DLD1 (cell line): ENCODE results near the gene NR6A1.
"Not testable (repeated sequence)": the region's sequence is repeated elsewhere in the genome, so short reads cannot be mapped to it uniquely, and the experiment has no call there.

Experiments
- in situ Hi-C: cut with HindIII; loops from 2 replicates; pipeline ENCODE4 v1.10.0; 2017; ENCODE audit warnings: low sequenced_read_pairs

NR6A1 gene

DNA sequence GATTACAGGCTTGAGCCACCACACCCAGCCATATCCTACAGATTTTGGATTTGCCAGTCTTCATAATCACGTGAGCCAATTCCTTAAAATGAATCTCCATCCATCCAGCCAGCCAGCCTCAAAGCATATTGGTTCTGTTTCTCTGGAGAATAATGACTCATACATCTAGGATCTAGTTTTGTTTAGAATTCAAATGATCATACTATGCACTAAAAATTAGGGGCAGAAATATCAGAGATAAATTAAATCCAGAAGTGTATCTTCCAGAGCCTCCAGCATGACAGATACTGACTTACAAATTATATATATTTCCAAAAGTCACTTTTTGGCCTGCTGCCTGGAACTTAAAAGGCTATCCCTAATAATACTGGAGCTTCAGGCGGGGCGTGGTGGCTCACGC, 144.8 kb downstream of the NR6A1 start:
- in situ Hi-C loops, result no loop called here

DNA sequence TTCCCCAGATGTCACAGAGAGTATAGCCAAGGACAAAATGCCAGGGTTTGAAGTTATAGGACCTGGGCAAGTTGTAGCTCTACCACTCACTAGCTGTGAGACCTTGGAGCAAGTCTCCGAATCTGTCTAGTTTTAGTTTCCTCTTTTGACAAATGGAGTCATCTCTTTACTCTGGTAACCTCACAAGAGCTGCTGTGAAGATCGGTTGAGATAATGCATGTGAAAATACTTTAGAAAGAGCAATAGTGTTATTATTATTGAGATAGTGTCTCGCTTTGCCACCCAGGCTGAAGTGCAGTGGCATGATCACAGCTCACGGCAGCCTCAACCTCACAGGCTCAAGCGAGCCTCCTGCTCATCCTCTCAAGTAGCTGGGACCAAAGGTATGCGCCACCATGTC, 146.0 kb downstream of the NR6A1 start:
- in situ Hi-C loops, result no loop called here

DNA sequence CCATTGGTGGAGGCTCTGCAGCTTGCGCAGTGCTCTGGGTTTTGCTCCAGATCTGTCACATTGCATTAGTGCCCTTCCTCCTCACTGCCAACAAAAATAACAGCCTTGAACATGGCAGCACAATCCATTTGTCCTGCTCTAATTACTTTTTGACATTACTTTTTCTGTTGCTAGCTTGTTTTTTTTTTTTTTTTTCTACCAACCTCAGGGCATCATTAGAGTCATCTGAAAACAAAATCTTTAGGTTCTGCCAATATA, 146.4 kb downstream of the NR6A1 start:
- in situ Hi-C loops, result no loop called here

DNA sequence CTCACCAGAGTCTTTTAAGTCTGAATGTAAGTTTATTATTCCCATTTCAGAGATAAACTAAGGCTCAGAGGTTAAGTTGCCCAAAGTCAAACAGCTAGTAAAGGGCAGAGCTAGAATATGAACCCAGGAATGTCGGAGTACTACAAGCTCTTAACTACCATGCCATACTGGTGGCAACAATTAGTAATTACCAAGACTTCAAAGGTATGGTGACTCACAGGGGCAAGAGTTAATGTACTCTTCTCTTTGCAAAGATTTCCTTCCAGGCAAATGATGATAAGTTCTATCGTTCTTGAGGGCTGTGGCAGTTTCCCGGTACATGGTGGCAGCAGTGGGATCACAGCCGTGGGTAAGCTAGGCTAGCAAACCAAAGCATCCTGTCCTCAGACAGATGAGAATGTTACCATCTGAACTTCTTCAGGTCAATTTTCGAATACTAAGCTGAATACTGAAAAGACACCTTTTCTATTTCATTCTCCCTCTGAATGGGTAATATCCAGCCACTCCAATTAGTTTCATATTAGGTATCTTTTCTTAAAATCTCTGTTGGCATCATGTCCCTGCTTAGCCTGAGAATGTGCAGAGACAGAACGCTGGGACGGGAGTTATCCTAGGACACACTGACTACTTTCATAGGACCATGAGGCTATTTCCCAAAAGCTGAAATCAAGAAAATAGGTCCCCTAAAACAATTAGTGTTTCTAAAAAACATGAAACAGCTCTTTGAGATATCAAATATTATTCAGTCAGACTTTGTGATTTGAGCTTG, 147.0 kb downstream of the NR6A1 start:
- in situ Hi-C loops, result no loop called here

DNA sequence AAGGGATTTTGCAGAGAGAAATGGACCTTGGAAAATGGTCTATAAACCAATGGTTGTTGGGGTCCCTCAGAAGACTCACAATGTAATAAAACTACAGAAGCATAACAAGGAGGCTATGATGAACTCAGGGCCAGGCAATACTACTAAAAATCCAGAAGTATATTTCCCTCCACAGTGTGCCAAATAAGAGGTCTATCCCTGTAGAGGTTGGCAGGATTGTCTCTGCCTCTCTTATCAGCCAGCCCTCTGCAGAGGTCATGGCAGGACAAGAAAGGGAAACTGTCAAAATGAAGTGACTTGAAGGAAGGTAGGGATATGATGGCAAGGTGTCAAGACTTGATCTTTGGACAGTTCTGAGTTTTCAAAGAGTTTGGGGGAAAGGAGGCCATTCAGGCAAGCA, 148.2 kb downstream of the NR6A1 start:
- in situ Hi-C loops, result no loop called here

DNA sequence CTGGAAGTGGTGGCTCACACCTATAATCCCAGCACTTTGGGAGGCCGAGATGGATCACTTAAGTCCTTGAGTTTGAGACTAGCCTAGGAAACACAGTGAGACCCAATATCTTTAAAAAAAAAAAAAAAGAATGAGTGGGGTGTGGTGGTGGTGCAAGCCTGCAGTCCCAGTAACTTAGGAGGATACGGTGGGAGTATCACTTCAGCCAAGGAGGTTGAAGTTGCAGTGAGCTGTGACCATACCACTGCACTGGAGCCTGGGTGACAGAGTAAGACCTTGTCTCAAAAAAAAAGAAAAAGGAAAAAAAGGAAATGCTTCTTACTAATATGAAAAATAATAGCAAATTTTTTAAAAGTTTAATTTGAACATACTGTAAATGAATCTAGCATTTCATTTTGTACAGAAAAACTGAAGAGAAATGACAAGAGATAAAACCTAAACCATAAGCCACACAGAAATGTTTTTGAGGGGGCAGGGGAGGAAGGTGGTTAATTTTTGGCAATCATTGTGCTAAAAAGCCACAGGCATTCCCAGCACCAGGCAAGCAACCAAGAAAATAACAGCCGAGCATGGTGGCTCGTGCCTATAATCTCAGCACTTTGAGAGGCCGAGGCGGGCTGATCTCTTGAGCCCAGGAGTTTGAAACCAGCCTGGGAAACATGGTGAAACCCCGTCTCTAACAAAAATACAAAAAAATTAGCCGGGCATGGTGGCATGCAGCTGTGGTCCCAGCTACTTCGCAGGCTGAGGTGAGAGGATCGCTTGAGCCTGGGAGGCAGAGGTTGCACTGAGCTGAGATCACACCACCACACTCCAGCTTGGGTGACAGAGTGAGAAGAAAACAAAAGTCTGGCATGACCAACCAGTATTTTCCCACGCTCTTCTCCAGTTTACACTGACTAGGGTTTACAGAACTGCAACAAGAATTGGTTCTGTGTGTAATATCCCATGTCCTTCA, 149.5 kb downstream of the NR6A1 start:
- in situ Hi-C loops, result no loop called here

DNA sequence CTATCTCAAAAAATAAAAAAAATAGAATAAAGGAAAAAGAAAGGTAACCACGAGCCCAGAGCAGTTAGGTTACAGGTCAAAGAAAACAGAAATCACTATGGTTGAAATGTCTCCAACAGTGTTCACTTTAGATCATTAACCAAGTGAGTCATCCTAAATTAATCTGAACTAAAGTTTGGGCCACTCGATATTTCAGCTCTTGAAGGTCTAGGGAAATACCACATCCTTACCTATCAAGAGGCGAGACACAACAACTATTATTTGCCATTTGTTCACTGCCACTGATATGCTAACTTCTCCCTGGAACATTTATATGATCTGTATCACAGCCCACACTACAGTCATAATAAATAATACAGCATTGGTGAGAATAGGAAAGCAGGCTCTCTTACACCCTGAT, 152.6 kb downstream of the NR6A1 start:
- in situ Hi-C loops, result no loop called here

DNA sequence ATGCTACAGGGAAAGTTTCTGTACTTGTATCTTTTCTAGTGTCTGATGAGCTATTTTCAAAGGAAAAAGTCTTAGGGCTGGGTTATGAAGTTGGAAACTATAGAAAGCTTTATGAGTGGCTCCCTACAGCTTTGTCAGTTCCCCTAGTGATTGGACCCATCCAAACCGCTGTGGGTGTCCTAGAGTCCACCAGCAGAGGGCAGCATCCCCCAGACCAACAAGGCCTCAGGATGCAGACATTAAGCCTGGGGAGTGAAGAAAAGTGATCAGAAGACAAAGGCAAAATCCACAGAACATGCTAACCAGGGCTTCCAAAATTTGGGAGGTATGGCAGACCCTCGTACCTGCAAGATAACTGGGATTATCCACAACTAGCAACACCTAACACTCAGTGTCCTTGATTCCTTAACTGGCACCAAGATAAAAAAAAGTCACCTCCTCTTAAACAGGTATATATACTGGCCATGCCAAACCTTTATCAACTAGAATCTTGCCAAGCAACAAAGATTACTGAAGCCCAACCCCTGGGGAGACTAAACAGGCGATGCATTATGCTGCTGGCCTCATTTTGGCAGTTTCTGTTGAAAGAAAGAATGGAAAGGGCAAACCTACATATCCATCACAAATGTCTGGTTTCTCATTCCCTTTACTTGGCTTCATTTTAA, 153.5 kb downstream of the NR6A1 start:
- in situ Hi-C loops, result no loop called here

DNA sequence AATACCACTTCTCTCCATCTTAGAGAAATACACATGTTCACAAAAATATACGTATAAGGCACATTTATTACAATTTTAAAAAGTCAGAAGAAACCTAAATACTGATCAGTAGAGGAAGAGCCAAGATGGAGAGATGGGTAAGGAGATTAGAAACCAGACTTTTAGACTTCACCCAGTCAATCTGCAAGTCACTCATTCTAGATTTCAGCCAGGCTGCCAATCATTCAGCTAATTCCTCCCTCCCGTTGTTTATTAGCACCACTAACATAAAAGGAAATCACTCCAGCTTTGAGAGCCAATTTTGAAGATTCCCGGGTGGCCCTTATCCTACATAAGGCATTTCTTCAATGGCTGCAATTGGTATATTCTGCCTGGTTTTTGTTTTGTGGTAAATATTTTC, 154.2 kb downstream of the NR6A1 start:
- in situ Hi-C loops, result no loop called here

DNA sequence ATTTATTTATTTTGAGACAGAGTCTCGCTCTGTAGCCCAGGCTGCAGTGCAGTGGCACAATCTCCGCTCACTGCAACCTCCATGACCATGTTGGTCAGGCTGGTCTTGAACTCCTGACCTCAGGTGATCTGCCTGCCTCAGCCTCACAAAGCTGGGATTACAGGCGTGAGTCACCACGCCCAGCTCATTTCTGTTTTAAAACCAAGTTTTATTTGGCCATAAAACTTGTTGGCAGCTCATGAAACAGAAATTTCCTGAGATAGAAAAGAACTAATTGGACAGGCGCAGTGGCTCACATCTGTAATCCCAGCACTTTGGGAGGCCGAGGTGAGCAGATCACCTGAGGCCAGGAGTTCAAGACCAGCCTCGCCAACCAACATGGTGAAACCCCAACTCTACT, 155.3 kb downstream of the NR6A1 start:
- in situ Hi-C loops, result not testable (repeated sequence)

DNA sequence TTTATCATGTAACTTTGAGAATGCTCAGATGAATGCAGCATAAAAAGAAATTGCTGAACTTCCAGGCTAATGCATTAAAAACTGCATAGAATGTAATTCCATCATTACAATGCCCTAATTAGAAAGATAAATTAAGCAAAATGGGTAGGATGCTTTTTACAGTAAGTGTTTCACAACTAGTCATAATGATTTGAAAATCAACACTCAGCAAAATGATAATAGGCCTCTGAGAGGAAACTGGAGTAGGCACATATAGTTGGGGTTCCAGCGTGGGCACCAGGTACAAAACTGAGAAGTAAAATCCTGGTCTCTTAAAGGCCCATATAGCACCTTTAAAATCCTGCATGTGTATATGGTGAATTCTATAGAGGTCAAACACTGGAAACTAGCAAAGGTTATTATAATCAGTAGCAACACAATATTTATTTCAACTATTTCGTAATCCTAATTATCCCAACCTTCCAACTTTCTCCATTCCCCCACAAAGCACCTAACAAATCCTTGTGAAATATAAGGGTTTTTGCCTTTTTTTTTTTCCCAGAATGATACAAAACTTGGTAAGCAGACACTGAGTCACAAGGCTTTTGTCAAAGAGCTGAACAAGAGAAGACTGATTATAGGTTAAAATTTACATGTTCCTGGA, 155.9 kb downstream of the NR6A1 start:
- in situ Hi-C loops, result no loop called here

DNA sequence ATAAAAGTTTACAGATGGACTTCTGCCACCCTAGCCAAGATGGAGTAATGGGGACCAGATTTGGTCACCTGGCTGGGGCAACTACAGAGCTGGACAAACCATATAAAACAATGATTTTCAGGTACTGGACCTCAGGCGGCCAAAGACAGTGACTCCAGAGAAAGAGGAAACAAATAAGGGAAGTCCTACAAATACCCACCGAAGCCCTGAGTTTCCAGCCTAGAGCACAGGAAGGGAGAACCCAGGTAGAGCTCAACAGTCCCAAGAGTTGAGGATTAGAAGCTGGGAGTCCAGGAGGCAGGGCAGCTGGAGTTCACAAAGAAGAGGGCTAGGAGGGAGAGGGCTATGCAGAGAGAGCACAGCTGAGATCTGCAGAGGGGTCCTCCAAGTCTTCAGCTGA, 157.3 kb downstream of the NR6A1 start:
- in situ Hi-C loops, result no loop called here

DNA sequence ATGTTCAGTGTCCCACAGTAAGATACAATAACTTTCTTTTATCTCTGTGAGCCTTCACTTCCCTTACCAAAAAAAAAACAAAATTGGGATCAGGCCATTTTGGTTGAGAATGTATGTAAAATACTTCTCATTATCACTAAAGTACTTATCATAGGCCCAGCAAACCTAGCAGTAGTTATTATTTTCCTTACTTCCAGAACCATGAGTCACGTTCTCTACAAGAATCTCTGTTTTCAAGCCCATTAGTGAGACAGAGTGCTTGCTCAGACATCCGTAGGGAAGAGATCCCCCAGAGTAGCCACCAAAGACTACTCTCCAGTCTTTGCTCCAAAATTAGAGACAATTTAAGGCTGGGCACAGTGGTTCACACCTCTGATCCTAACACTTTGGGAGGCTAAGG, 160.0 kb downstream of the NR6A1 start:
- in situ Hi-C loops, result no loop called here

DNA sequence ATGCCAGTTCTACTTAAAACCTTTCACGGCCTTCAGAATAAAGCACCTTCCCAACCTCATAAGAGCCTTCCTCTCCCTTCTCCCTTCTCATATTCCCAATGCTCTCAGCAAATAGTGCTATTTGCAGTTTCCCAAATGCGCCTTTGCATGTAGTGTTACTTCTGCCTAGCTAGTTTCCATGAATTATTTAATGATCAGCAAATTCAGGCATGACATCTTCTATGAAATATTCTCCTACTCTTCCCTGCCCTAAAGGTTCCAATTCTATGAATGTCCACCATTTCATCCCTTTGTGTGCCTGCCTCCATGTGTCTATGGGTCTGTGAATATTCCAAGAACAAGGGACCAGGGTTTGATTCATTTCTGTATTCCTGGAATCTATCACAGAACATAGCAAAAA, 165.1 kb downstream of the NR6A1 start:
- in situ Hi-C loops, result no loop called here

DNA sequence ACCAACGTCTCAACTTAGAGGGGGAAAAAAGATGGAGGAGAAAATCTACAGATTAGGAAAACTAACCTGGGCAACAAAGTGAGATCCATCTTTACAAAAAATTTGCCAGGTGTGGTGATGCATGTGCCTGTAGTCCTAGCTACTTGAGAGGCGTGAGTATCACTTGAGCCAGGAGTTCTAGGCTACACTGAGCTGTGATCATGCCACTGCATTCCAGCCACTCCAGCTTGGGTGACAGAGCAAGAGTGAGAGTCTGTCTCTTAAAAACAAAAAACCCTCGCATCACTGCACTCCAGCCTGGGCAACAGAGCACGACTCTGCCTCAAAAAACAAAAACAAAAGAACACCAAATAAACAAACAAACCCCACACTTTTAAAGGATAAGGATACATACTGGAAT, 165.9 kb downstream of the NR6A1 start:
- in situ Hi-C loops, result no loop called here

DNA sequence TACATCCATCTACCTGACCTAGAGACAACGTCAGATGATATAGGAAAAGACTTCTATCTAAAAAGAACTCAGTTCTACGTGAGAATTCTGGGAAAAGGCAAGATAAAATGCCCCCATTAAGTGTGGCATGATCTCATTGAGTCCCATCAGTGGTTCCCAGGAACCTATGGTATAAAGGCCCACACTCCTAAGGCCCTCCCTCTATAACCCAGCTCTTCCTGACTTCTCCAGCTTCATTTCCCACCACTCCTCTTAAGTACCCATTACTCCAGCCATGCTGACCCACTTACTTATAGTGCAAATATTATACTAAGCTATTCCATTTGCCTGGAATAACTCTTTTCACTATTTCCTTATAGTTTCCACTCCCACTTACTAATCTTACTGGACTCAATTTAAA, 168.5 kb downstream of the NR6A1 start:
- in situ Hi-C loops, result no loop called here

DNA sequence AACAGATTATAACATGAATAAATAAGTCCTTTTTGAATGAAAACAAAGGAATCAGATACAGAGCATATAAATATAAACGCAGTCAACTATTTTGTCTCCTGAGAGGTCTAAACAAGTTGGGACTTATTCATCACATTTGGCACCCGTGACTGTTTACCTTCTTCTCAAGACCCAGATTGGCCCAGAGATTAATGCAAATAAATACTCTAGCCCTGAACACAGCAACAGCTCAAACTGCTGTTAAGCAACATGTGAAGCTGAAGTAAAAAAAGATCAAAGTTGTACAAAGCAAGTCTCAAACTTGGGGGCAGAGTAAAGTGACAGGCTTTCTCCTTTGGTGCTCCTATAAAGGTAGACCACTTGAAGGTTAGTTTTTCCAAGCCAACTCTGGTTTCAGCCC, 168.9 kb downstream of the NR6A1 start:
- in situ Hi-C loops, result no loop called here

DNA sequence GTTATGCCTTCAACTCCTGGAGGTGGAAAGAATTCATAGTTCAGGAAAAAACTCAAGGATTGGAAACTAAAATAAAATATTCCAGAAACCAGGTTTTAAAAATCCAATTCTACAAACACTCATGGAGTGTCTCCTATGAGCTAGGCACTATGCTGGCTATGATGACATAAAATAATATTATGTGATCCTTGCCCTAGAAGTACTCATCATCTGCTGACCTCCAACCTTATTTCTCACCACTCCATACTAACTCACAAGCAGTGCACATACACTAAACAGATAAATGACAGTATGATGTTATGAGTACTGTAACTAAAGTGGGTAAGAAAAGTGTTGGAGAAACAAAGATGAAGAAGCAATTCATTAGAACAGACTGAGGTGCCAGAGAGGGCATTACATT, 170.7 kb downstream of the NR6A1 start:
- in situ Hi-C loops, result no loop called here

DNA sequence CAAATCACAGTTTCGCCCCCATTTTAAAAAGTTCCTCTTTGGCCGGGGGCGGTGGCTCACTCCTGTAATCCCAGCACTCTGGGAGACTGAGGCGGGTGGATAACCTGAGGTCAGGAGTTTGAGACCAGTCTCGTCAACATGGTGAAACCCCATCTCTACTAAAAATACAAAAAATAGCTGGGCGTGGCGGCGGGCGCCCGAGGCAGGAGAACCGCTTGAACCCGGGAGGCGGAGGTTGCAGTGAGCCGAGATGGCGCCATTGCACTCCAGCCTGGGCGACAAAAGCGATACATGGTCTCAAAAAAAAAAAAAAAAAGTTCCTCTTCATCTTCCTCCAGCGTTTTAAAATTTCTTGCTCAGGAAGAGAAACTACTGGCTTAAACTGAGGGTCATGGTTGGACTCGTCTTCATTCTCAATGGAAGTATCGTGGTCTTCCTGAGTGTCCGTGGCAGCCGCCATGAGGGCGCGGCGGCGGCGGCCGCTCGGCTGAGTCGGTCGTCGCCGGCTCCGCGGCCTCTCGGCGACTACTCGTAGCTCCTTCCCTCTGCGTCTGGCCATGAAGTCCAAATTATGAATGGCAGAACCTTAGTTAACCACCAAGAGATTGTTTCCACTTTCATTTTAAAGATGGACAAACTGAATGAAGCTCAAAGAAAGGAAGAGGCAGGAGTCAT, 171.9 kb downstream of the NR6A1 start:
- in situ Hi-C loops, result no loop called here

DNA sequence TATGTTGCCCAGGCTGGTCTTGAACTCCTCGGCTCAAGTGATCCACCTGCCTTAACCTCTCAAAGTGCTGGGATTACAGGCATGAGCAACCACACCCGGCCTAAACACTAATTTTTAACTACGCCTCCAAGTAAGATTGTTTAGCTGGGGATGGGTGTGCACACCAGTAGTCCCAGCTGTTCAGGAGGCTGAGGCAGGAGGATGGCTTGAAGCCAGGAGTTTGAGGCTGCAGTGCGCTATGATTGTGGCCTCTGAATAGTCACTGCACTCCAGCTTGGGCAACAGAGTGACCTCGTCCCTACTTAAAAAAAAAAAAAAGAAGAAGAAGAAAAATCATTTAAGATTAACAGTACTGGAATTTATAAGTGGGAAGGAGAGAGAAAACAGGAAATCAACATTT, 173.1 kb downstream of the NR6A1 start:
- in situ Hi-C loops, result no loop called here
